ENCODE data around the gene LHX5. TPM values are rescaled to one million over a fixed set of nuclear protein-coding genes. Genes with fewer than 3 reads are reported as not detected.
A peak's percentile ranks its signal among the peaks of the same experiment; 100 is the strongest.

The LHX5 gene
- polyA plus RNA-seq, 3 donors = not detected

DNA sequence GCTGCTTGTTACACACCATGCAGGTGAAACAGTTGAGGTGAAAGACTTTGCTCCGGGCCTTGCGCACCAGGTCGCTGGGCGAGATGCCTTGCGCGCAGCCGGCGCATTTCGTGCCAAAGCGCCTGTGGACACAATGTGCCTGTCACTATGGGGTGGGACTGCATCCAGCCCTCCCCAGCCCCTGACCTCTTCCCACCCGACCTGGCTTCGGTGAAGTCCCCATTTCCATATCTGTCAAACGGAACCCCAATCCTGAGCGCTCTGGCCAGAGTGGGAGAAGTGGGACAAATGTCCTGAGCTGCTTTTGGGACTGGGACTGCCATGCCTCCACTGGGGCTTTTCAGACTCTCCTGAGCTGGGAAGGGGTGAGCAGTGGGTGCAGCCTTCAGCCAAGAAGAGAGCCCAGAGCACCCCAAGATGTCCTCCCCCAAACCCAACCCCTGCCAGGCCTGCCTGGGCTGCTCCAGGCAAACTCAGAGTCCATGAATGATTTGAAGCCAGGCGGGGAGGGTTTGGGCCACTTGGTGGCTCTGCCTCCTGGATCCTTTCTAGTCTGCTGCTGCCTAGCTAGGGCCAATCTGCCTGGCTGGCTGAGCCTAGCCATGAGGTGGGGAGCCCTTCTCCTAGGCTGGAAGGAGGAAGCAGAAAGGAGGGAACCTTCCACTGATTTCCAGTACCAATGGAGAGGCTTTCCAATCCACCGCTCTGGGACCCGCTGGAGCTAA lies 2.3 kb downstream of the LHX5 start:
- H3K27ac Mint-ChIP-seq = no peak overlapping the region
- peaks cover 0 to 20% (median 11%) of the 10 kb centered on the region in 7 donors for H3K9me3 Mint-ChIP-seq
- no peak overlapping the region for H3K4me2 ChIP-seq (replicated peaks; ENCODE audit: extremely low read depth, low read length, poor library complexity, severe bottlenecking)
- peak overlapping the region in 1 of 2 donors; percentile 68 for H3K4me3 Mint-ChIP-seq
- H3K27me3 ChIP-seq (ENCODE audit: control insufficient read depth in 2 of 2, insufficient read depth in 2 of 2, low read length in 2 of 2) = peaks cover 81 to 99% of the 10 kb centered on the region in 2 donors
- no peaks in the 10 kb centered on the region for H3K79me2 ChIP-seq (ENCODE audit: insufficient read depth, low read length)
- WGBS (ENCODE audit: insufficient coverage) = 16% methylated on average over 12 of the region's 17 CpGs
- H3K4me1 ChIP-seq (ENCODE audit: control insufficient read depth in 1 of 2, insufficient read depth in 2 of 2, low read length in 2 of 2) = peaks cover 0 to 8% of the 10 kb centered on the region in 2 donors
- H4K20me1 ChIP-seq (ENCODE audit: insufficient read depth, low read length) = no peaks in the 10 kb centered on the region
- no peak overlapping the region for H3K27ac ChIP-seq (ENCODE audit: low read depth in 1 of 2, low read length in 2 of 2)
- DNase-seq = no peak
- no peaks in the 10 kb centered on the region for H3K36me3 ChIP-seq (replicated peaks in 1 of 2; ENCODE audit: control insufficient read depth in 1 of 2, insufficient read depth in 2 of 2, low read length in 2 of 2)
- H3K9me3 ChIP-seq (replicated peaks in 1 of 2; ENCODE audit: control insufficient read depth in 1 of 2, insufficient read depth in 1 of 2, low read length in 2 of 2) = peaks cover 3 to 63% of the 10 kb centered on the region in 2 donors
- intact Hi-C loops (cut with micrococcal nuclease) = no loop called here
- no peak overlapping the region for H3K9ac ChIP-seq (ENCODE audit: insufficient read depth, low read length, poor library complexity, severe bottlenecking)
- no peak overlapping the region for H3K4me3 ChIP-seq (replicated peaks in 1 of 3; ENCODE audit: low read depth in 2 of 3, low read length in 3 of 3)
- H2AFZ ChIP-seq (ENCODE audit: insufficient read depth, low read depth, low read length, poor library complexity, severe bottlenecking) = no peak overlapping the region
- peaks cover 9% of the 10 kb centered on the region for H3K4me1 Mint-ChIP-seq
- peaks cover 91 to 100% (median 97%) of the 10 kb centered on the region in 3 donors for H3K27me3 Mint-ChIP-seq (ENCODE audit: low read depth in 3 of 3)
- H3K36me3 Mint-ChIP-seq = peaks cover 2 to 7% of the 10 kb centered on the region in 2 donors
- TF ChIP-seq, protein P1, sequence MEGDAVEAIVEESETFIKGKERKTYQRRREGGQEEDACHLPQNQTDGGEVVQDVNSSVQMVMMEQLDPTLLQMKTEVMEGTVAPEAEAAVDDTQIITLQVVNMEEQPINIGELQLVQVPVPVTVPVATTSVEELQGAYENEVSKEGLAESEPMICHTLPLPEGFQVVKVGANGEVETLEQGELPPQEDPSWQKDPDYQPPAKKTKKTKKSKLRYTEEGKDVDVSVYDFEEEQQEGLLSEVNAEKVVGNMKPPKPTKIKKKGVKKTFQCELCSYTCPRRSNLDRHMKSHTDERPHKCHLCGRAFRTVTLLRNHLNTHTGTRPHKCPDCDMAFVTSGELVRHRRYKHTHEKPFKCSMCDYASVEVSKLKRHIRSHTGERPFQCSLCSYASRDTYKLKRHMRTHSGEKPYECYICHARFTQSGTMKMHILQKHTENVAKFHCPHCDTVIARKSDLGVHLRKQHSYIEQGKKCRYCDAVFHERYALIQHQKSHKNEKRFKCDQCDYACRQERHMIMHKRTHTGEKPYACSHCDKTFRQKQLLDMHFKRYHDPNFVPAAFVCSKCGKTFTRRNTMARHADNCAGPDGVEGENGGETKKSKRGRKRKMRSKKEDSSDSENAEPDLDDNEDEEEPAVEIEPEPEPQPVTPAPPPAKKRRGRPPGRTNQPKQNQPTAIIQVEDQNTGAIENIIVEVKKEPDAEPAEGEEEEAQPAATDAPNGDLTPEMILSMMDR (IDR thresholded peaks at IDR 0.05) = no peak

GRCh38 chr12:113468365-113469223 lies 3.1 kb downstream of the LHX5 start:
- Histone ChIP-seq H3K79me2 (ENCODE audit: insufficient read depth, low read length) (no peaks in the 10 kb centered on the region), H3K9ac (ENCODE audit: insufficient read depth, low read length, poor library complexity, severe bottlenecking) (no peak overlapping the region), H3K4me3 (replicated peaks in 1 of 3; ENCODE audit: low read depth in 2 of 3, low read length in 3 of 3) (no peak overlapping the region), H2AFZ (ENCODE audit: insufficient read depth, low read depth, low read length, poor library complexity, severe bottlenecking) (no peak overlapping the region), H4K20me1 (ENCODE audit: insufficient read depth, low read length) (no peaks in the 10 kb centered on the region), H3K36me3 (replicated peaks in 1 of 2; ENCODE audit: control insufficient read depth in 1 of 2, insufficient read depth in 2 of 2, low read length in 2 of 2) (no peaks in the 10 kb centered on the region), H3K27me3 (ENCODE audit: control insufficient read depth in 2 of 2, insufficient read depth in 2 of 2, low read length in 2 of 2) (peaks cover 81 to 99% of the 10 kb centered on the region in 2 donors), H3K27ac (ENCODE audit: low read depth in 1 of 2, low read length in 2 of 2) (no peak overlapping the region), H3K4me1 (ENCODE audit: control insufficient read depth in 1 of 2, insufficient read depth in 2 of 2, low read length in 2 of 2) (peaks cover 0 to 8% of the 10 kb centered on the region in 2 donors), H3K9me3 (replicated peaks in 1 of 2; ENCODE audit: control insufficient read depth in 1 of 2, insufficient read depth in 1 of 2, low read length in 2 of 2) (peaks cover 3 to 63% of the 10 kb centered on the region in 2 donors), H3K4me2 (replicated peaks; ENCODE audit: extremely low read depth, low read length, poor library complexity, severe bottlenecking) (no peak overlapping the region)
- peaks cover 14% of the 10 kb centered on the region for H3K4me1 Mint-ChIP-seq
- WGBS (ENCODE audit: insufficient coverage) = 5% methylated on average over 22 of the region's 38 CpGs
- H3K27ac Mint-ChIP-seq = no peak overlapping the region
- peak overlapping the region in 1 of 2 donors; percentile 82 for H3K4me3 Mint-ChIP-seq
- TF ChIP-seq, protein P1 (IDR thresholded peaks at IDR 0.05) = no peak
- H3K9me3 Mint-ChIP-seq = peaks cover 0 to 25% (median 14%) of the 10 kb centered on the region in 7 donors
- intact Hi-C loops (cut with micrococcal nuclease) = no loop called here
- no peak for DNase-seq
- H3K27me3 Mint-ChIP-seq (ENCODE audit: low read depth in 3 of 3) = peaks cover 91 to 100% (median 97%) of the 10 kb centered on the region in 3 donors
- peaks cover 0 to 10% of the 10 kb centered on the region in 2 donors for H3K36me3 Mint-ChIP-seq
